ENCODE measurements around the gene ATXN3L.

The ATXN3L gene

DNA sequence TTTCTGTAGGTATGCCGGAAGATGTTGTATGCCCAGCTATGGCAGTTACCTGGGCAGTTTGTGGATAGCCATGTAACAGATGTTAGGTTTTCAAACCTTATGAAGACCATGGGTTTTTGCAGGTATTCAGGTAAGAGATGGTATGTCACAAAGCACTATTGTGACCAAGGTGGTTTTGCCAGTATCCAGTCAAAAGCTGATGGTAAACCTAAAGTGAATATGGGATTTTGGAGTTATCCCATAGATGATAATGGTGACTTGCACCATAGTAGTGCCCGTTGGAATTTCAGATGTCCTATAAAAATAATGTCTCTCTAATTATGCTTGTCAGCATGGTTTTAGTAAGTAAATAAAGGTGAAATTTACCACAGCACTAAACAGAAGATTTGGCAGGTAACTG is at the start of gene ATXN3L:
Gene ATXN3L, minus strand, starts transcription at position 101 of the 400 bp plus-strand sequence. CDS start 119 bp downstream, outside the sequence.
- no peak for DNase-seq

DNA sequence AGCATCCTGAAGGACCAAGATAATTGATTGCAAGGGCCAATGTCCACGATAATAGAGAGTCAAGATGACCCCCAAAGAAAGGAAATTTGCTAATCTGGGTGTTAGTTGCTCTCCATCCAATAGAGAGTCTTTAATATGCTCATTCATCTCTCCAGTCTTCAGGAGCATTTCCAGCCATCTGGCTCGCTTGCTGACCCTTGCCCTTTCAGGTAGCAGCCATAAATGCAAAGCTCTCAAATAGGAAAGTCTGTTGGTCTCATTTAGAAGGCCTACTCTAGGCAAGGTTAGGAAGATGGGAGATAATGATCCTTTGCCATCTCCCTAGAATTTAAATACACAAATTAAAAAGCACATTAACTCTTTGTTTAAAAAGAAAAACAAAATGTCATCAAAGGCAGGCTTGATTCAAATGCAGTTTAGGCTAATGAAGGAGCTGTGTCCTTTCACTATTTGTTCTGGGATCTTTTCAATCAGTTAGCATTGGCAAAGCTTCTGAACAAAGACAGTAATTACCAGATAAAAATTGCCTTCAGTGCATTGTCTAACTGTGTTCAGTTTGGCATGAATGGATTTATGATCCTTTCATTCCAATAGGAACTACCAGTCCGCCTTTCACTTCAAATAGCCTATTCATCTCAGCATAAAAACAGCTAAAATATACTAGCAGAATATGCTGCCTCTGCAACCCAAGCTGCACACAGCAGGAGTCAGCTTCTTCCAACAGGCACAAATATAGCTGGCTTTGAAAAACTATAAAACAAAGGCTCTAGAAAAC is 49.6 kb upstream of the ATXN3L start:
- DNase-seq, result no peak

GRCh38 chrX:13367950-13368349 is 48.1 kb upstream of the ATXN3L start:
- DNase-seq, result no peak

DNA sequence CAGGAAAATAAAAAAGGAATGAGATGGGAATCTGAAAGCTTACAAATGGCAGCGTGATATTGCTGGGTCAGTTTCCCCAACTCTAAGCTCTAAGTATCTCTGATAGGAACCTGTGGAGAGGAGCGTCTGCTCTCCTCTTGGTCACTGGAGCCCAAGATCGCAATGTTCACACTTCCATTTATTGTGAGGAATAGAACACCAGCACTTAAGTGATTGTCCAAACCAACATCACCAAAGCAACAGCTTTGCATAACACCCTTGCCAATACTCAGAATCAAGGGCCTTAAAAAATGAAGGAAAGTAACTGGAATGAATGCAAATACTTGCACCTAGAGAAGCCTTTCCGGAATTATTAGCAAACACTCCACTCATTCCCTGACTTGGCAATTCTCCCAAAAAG is 46.8 kb upstream of the ATXN3L start:
- DNase-seq, result no peak

DNA sequence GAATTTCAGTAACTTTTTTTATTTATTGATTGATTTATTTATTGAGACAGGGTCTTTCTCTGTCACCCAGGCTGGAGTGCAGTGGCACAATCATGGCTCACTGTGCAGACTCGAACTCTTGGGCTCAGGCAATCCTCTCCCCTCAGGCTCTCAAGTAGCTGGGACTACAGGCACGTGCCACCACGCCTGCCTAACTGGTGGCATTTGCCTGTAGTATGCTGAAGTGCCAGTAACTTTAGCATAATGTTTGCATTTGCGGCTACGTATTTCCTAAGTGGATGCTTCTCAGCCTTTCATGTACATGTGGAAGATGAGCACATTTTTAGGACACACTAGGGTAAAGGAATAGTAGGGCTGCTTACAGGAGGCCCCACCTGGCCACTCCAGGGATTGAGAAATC is 45.3 kb upstream of the ATXN3L start:
- DNase-seq, result no peak

DNA sequence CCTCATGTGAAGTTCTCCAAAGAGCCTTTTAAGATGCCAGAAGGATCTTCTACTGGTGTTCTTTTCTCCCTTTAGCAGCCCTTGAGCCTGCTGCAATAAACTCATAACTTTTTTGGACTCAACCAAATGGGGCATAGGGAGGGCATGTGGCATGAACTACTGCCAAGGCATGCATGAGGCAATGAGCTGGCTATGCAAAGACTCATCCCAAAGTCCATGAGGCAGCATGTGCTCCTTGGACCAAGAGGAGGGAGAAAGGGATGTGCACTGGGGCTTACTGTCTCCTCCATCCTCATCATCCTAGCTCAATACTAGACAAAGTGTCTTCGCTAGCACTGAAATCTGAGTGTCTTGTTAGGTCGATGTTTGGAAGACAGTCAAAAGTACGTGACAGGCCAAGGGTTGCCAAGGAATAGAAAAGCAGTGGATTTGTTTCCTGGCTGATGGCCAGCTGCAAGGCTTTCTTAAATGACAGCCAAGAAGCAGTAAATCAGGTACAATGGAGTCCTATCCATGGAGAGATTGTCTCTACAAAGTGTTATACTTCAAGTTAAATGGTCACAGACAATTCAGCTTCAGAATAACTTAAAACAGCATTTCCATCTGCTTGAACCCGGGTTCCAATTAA is 44.5 kb upstream of the ATXN3L start:
- no peak for DNase-seq

GRCh38 chrX:13360146-13360545 is 40.3 kb upstream of the ATXN3L start:
- DNase-seq, result no peak

- no peak for DNase-seq
Measured at GRCh38 chrX:13357925-13358324, 38.1 kb upstream of the ATXN3L start.

DNA sequence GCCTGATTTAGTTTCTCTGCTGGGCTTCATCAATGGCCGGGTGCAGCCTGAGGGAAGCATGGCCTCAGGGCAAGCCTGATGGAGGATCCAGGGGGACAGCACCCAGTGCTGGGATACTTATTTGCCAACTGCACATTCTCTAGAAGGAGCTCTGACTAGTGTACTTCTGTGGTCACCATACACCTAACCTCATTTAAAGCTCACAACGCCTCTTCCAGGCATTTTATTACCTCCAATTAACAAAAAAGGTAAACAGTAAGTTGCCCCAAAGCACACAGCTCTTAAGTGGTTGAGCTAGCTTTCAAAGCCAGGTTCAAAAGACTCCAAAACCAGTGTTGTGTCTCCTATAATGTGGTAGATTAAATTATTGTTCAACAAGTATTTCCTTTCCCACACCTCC is 26.8 kb upstream of the ATXN3L start:
- no peak for DNase-seq

DNA sequence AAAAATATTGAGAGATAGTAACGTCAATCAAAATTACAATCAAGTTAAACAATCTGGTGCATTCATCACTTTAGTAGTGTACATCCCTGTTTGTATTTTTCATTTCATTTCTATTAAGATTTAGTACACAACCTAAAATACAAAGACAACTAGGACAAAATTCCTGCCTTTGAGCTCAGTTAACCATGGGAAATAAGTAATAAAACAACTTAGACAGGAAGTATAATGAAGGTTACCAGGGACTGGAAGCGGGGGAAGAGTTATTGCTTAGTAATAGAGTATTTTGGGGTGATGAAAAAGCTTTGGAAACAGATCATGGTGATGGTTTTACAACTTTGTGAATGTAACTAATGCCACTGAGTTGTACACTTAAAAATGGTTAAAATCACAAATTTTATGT is 25.6 kb upstream of the ATXN3L start:
- DNase-seq, result no peak

DNA sequence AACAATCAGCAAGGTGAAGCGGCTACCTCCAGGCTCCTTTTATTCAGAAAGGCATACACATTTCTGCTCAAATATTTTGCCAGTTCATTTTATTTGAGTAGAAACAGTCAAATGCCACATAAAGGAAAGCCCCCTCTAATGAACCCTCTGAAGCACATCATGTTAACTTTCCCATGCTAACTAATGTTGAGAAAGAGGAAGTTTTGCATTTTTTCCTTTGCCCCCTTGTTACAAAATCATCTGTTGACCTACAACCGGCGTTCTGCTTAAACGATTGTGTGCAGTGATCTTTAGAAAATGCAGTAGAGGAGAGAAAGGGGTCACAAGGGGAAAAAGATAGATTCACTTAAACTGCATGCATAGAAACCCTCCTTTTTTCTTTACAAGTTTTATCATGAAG is 25.2 kb upstream of the ATXN3L start:
- no peak for DNase-seq

DNA sequence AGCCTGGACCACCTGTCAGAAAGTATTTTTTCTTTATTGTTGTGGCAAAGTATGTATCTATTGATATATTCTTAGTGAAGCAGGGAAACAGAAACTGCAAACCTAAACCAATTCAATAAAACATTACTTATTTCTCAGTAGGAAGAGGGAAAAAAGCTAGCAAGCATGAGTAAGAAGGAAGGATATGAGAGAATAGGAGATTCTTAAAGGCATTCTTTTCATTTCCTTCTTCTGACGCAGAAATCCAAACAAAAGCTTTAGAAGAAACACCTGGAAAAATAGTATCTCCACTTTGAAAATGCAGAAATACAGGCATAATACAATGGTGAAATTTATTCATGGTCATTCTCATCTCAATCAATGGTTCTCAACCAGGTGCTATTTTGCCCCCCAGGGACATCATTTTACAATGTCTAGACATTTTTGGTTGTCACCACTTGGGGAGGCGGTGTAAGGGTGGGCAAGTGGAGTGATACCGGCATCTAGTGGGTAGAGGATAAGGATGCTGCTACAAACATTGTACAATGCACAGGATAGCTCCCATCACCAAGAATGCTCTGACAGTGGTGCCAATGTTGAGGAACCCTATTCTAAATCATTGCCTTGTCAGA is 21.7 kb upstream of the ATXN3L start:
- no peak for DNase-seq

GRCh38 chrX:13340182-13340791 is 20.4 kb upstream of the ATXN3L start:
- no peak for DNase-seq

- no peak for DNase-seq
Measured at GRCh38 chrX:13339607-13340006, 19.8 kb upstream of the ATXN3L start.

DNA sequence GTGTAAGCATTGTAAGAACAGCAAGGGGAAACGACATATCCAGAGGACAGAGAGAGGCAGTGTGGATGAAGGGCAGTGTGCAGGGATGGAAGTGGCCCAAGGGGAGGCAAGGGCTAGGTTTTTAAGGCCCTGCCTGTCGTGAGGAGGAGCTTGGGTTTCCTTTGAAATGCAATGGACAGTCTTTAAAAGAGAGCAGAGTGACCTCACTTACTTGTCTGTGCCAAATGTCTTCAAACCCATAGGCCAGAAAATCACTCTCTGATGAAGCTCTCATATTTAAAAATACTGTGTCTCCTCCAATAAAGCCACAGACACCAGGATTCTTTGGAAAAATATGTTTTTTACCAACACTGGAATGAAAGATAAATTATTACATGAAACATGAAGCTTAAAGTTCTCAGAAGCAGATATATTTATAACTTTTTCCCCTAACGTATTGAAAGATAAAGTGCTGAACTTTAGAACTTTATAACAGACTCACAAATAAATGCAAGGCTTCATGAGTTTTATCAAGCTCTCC is 19.2 kb upstream of the ATXN3L start:
- no peak for DNase-seq

- DNase-seq, result no peak
Measured at GRCh38 chrX:13334491-13334890, 14.6 kb upstream of the ATXN3L start.

GRCh38 chrX:13330446-13330845 is 10.6 kb upstream of the ATXN3L start:
- no peak for DNase-seq

DNA sequence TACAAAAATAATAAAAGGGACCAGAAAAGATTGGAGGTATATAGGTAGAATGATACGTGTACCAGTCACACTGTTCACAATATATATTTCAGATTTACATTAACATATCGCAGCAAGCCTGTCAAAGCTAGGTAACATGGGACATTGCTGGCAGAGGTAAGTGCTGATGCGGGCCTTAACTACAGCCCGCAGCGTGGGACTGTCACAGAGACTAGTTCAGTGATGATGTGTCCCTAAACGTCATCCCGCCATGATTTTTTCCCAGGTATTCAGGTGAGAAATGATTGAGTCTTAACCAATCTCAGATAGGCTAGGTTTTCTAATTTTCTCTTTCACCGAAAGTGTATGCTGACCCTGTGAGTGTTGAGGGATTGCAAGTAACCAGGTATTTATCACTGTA is 7.8 kb upstream of the ATXN3L start:
- no peak for DNase-seq

GRCh38 chrX:13323241-13323640 is 3.4 kb upstream of the ATXN3L start:
- DNase-seq, result no peak

DNA sequence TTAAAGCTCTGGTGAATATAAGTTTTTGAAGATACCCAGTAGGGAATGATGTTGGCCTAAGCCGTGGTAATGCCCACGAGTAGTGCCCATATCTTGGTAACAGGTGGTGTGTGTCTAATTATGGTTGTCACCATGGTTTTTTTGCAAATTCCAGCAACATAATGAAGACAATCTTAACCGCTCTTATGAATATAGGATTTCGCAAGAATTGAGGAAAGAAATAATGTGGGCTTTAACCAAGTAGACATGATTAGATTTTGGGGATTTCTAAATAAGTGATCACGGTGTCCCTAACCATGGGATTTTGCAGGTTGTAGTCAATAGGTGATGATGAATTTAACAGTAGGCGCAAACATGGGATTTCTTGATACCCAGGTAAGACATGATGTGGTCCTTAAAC is 2.5 kb downstream of the ATXN3L start:
- DNase-seq, result no peak

DNA sequence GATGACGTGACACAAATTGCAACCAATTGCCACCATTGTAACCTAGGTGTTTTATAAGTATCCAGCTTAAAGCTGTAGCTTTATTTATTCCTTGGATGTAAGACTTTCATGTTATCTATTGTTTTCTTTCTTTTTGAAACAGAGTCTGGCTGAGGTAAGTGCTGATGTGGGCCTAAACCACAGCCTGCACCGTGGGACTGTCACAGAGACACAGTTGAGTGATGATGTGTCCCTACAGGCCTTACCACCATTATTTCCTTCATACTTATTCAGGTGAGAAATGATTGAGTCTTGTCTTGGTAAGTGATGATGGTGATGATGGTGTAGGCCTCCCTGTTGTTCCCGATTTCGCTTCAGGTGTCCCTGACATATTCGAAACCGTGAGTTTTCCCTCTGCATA is 8.3 kb downstream of the ATXN3L start:
- no peak for DNase-seq

GRCh38 chrX:13309631-13310030 is 10.2 kb downstream of the ATXN3L start:
- DNase-seq, result no peak

GRCh38 chrX:13307041-13307440 is 12.8 kb downstream of the ATXN3L start:
- DNase-seq, result no peak

- DNase-seq, result no peak
Measured at GRCh38 chrX:13305108-13305507, 14.7 kb downstream of the ATXN3L start.
